WTC11 (cell line): ENCODE data around the gene DUSP1. TPM values are rescaled to one million over a fixed set of nuclear protein-coding genes. Genes with fewer than 3 reads are reported as not detected.

Experiments used
- ATAC-seq: fragments of 200-7000 bp; cut with Tn5 transposase; 2 replicates; pipeline ENCODE4 v1.10.0; 2021; ENCODE audit warnings: mild to moderate bottlenecking, moderate library complexity
- CTCF ChIA-PET: fragments of 300-600 bp; sonication (Branson Sonifier 250); formaldehyde crosslinking; loops from one replicate; lab custom pipeline; 2021; ENCODE audit warnings: antibody characterized with exemption; lab: Charles Lee
- POLR2A ChIA-PET: fragments of 350-600 bp; sonication (Branson Sonifier 250); formaldehyde crosslinking; loops from one replicate; lab custom pipeline; 2021; ENCODE audit warnings: antibody characterized with exemption; lab: Charles Lee
- DNase-seq: peaks from one replicate; pipeline ENCODE4 v3.0.0; 2021; ENCODE audit warnings: low spot score
- H3K27ac Mint-ChIP-seq: 2 replicates; pipeline ENCODE4 v1.8.0; 2021; ENCODE audit warnings: mixed read lengths
- H3K27me3 Mint-ChIP-seq: 2 replicates; pipeline ENCODE4 v1.8.0; 2021; ENCODE audit warnings: low read depth, mild to moderate bottlenecking, moderate library complexity, mixed read lengths
- H3K36me3 Mint-ChIP-seq: 2 replicates; pipeline ENCODE4 v1.8.0; 2021; ENCODE audit warnings: mixed read lengths
- H3K4me1 Mint-ChIP-seq: 2 replicates; pipeline ENCODE4 v1.8.0; 2022; ENCODE audit warnings: mixed read lengths
- H3K4me3 Mint-ChIP-seq: 2 replicates; pipeline ENCODE4 v1.8.0; 2021; ENCODE audit warnings: mild to moderate bottlenecking, moderate library complexity, mixed read lengths
- H3K9me3 Mint-ChIP-seq: 2 replicates; pipeline ENCODE4 v1.8.0; 2021; ENCODE audit warnings: mixed read lengths
- ATF2 ChIP-seq: sonication (generic); formaldehyde crosslinking; IDR thresholded peaks from 2 replicates; pipeline ENCODE4 v1.8.1; 2022; ENCODE audit warnings: low read depth, missing genetic modification reagents, borderline replicate concordance
- CDX4 ChIP-seq: fragments of 250-450 bp; sonication (Bioruptor Pico); IDR thresholded peaks from 2 replicates; pipeline ENCODE4 v1.9.0; 2021; ENCODE audit warnings: moderate library complexity, mild to moderate bottlenecking, inconsistent platforms, borderline replicate concordance
- E2F4 ChIP-seq: sonication (generic); formaldehyde crosslinking; IDR thresholded peaks from 2 replicates; pipeline ENCODE4 v1.8.1; 2022; ENCODE audit warnings: low read depth, mild to moderate bottlenecking, moderate library complexity, missing genetic modification reagents, borderline replicate concordance
- MLX ChIP-seq: sonication (generic); formaldehyde crosslinking; IDR thresholded peaks from 2 replicates; pipeline ENCODE4 v1.8.1; 2023; ENCODE audit warnings: mild to moderate bottlenecking, missing genetic modification reagents, moderate library complexity
- NFATC4 ChIP-seq: fragments of 250-450 bp; sonication (Bioruptor Pico); IDR thresholded peaks from 2 replicates; pipeline ENCODE4 v1.9.0; 2021; ENCODE audit warnings: mild to moderate bottlenecking
- PREB ChIP-seq: sonication (generic); formaldehyde crosslinking; IDR thresholded peaks from 2 replicates; pipeline ENCODE4 v1.8.1; 2022; ENCODE audit warnings: mild to moderate bottlenecking, missing genetic modification reagents, moderate library complexity, borderline replicate concordance
- SOX15 ChIP-seq: fragments of 250-450 bp; sonication (Bioruptor Pico); IDR thresholded peaks from 2 replicates; pipeline ENCODE4 v1.9.0; 2021; ENCODE audit warnings: mild to moderate bottlenecking
- TEAD4 ChIP-seq: sonication (generic); formaldehyde crosslinking; IDR thresholded peaks from 2 replicates; pipeline ENCODE4 v1.8.0; 2022; ENCODE audit warnings: mild to moderate bottlenecking, missing genetic modification reagents
- ZNF219 ChIP-seq: sonication (generic); formaldehyde crosslinking; IDR thresholded peaks from 2 replicates; pipeline ENCODE4 v1.8.0; 2023; ENCODE audit warnings: missing genetic modification reagents, mild to moderate bottlenecking, borderline replicate concordance
- ZNF416 ChIP-seq: fragments of 250-450 bp; sonication (Bioruptor Pico); IDR thresholded peaks from 2 replicates; pipeline ENCODE4 v1.9.0; 2021; ENCODE audit warnings: mild to moderate bottlenecking, inconsistent platforms
- total RNA-seq: library from RNA; stranded (reverse); gene quantifications from 3 replicates; pipeline ENCODE4 v1.2.3, GENCODE V29; 2021
- TF ChIP-seq, protein P1 (sequence below): fragments of 250-450 bp; sonication (Bioruptor Pico); IDR thresholded peaks from 2 replicates; pipeline ENCODE4 v1.9.0; 2021; ENCODE audit warnings: mild to moderate bottlenecking, borderline replicate concordance
- TF ChIP-seq, protein P2 (sequence below): sonication (generic); formaldehyde crosslinking; IDR thresholded peaks from 2 replicates; pipeline ENCODE4 v1.8.1; 2022; ENCODE audit warnings: mild to moderate bottlenecking, moderate library complexity, missing genetic modification reagents
- TF ChIP-seq, protein P3 (sequence below): fragments of 250-450 bp; sonication (Bioruptor Pico); IDR thresholded peaks from 2 replicates; pipeline ENCODE4 v1.8.0; 2021; ENCODE audit warnings: mild to moderate bottlenecking
- TF ChIP-seq, protein P4 (sequence below): sonication (generic); formaldehyde crosslinking; IDR thresholded peaks from 2 replicates; pipeline ENCODE4 v1.8.0; 2023; ENCODE audit warnings: mild to moderate bottlenecking, missing genetic modification reagents

Gene DUSP1
- total RNA-seq, 1 experiment from 2014 or later, result 9.5 TPM

GRCh38 chr5:172722327-172722815, 48.6 kb downstream of the DUSP1 start:
- DNase-seq, result no peak
- Mint-ChIP-seq H3K4me3 (no peak overlapping the region), H3K27me3 (peaks cover 25% of the 10 kb centered on the region)
- CTCF ChIA-PET, result interaction anchor here (1.0 to 2.6 kb wide), 5 partner anchors 8 to 243 kb away, joined by 3 to 17 read pairs (median 4); no protein-coding TSS in a partner anchor
- TF ChIP-seq, protein P1, sequence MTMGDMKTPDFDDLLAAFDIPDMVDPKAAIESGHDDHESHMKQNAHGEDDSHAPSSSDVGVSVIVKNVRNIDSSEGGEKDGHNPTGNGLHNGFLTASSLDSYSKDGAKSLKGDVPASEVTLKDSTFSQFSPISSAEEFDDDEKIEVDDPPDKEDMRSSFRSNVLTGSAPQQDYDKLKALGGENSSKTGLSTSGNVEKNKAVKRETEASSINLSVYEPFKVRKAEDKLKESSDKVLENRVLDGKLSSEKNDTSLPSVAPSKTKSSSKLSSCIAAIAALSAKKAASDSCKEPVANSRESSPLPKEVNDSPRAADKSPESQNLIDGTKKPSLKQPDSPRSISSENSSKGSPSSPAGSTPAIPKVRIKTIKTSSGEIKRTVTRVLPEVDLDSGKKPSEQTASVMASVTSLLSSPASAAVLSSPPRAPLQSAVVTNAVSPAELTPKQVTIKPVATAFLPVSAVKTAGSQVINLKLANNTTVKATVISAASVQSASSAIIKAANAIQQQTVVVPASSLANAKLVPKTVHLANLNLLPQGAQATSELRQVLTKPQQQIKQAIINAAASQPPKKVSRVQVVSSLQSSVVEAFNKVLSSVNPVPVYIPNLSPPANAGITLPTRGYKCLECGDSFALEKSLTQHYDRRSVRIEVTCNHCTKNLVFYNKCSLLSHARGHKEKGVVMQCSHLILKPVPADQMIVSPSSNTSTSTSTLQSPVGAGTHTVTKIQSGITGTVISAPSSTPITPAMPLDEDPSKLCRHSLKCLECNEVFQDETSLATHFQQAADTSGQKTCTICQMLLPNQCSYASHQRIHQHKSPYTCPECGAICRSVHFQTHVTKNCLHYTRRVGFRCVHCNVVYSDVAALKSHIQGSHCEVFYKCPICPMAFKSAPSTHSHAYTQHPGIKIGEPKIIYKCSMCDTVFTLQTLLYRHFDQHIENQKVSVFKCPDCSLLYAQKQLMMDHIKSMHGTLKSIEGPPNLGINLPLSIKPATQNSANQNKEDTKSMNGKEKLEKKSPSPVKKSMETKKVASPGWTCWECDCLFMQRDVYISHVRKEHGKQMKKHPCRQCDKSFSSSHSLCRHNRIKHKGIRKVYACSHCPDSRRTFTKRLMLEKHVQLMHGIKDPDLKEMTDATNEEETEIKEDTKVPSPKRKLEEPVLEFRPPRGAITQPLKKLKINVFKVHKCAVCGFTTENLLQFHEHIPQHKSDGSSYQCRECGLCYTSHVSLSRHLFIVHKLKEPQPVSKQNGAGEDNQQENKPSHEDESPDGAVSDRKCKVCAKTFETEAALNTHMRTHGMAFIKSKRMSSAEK (CRISPR knock-in tag), result no peak
- TF ChIP-seq PREB (CRISPR knock-in tag), result no peak
- TF ChIP-seq, protein P2, sequence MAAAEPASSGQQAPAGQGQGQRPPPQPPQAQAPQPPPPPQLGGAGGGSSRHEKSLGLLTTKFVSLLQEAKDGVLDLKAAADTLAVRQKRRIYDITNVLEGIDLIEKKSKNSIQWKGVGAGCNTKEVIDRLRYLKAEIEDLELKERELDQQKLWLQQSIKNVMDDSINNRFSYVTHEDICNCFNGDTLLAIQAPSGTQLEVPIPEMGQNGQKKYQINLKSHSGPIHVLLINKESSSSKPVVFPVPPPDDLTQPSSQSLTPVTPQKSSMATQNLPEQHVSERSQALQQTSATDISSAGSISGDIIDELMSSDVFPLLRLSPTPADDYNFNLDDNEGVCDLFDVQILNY (CRISPR knock-in tag), result no peak
- TF ChIP-seq MLX (CRISPR knock-in tag), result no peak
- no peak for TF ChIP-seq ZNF416 (CRISPR knock-in tag)
- no peak for TF ChIP-seq TEAD4 (CRISPR knock-in tag)
- TF ChIP-seq ATF2, result no peak
- TF ChIP-seq, protein P3, sequence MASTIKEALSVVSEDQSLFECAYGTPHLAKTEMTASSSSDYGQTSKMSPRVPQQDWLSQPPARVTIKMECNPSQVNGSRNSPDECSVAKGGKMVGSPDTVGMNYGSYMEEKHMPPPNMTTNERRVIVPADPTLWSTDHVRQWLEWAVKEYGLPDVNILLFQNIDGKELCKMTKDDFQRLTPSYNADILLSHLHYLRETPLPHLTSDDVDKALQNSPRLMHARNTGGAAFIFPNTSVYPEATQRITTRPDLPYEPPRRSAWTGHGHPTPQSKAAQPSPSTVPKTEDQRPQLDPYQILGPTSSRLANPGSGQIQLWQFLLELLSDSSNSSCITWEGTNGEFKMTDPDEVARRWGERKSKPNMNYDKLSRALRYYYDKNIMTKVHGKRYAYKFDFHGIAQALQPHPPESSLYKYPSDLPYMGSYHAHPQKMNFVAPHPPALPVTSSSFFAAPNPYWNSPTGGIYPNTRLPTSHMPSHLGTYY (CRISPR knock-in tag), result no peak
- no peak for TF ChIP-seq E2F4 (CRISPR knock-in tag)
- TF ChIP-seq, protein P4, sequence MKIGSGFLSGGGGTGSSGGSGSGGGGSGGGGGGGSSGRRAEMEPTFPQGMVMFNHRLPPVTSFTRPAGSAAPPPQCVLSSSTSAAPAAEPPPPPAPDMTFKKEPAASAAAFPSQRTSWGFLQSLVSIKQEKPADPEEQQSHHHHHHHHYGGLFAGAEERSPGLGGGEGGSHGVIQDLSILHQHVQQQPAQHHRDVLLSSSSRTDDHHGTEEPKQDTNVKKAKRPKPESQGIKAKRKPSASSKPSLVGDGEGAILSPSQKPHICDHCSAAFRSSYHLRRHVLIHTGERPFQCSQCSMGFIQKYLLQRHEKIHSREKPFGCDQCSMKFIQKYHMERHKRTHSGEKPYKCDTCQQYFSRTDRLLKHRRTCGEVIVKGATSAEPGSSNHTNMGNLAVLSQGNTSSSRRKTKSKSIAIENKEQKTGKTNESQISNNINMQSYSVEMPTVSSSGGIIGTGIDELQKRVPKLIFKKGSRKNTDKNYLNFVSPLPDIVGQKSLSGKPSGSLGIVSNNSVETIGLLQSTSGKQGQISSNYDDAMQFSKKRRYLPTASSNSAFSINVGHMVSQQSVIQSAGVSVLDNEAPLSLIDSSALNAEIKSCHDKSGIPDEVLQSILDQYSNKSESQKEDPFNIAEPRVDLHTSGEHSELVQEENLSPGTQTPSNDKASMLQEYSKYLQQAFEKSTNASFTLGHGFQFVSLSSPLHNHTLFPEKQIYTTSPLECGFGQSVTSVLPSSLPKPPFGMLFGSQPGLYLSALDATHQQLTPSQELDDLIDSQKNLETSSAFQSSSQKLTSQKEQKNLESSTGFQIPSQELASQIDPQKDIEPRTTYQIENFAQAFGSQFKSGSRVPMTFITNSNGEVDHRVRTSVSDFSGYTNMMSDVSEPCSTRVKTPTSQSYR (CRISPR knock-in tag), result no peak
- no peak for TF ChIP-seq NFATC4 (CRISPR knock-in tag)
- no peak for TF ChIP-seq SOX15 (CRISPR knock-in tag)
- TF ChIP-seq CDX4 (CRISPR knock-in tag), result no peak
- TF ChIP-seq ZNF219 (CRISPR knock-in tag), result no peak
- TF ChIP-seq, all 79 proteins: peak for 0
- ATAC-seq, result no peak
- no peak overlapping the region for H3K27ac Mint-ChIP-seq
- POLR2A ChIA-PET, result no interaction called here
- no peaks in the 10 kb centered on the region for H3K36me3 Mint-ChIP-seq
- H3K4me1 Mint-ChIP-seq, result 0 out of 2 replicates have a peak, but pooled peaks cover under 1% of the 10 kb centered on the region
- H3K9me3 Mint-ChIP-seq, result no peaks in the 10 kb centered on the region
